Glutamatergic neuron (in vitro differentiated cells): ENCODE results near the gene CLCN5. TPM values are rescaled to one million over a fixed set of nuclear protein-coding genes. Genes with fewer than 3 reads are reported as not detected.

Experiments used
- DNase-seq: peaks from one replicate; pipeline ENCODE4 v3.0.0; 2022
- H3K27ac Mint-ChIP-seq: one replicate; pipeline ENCODE4 v1.8.0; 2020; ENCODE audit warnings: mild to moderate bottlenecking, mixed read lengths, inconsistent platforms; ENCODE audit not compliant: unreplicated experiment
- H3K27me3 Mint-ChIP-seq: one replicate; pipeline ENCODE4 v1.8.0; 2020; ENCODE audit warnings: mild to moderate bottlenecking, moderate library complexity, mixed read lengths, inconsistent platforms; ENCODE audit not compliant: unreplicated experiment
- H3K36me3 Mint-ChIP-seq: one replicate; pipeline ENCODE4 v1.8.0; 2020; ENCODE audit warnings: mild to moderate bottlenecking, mixed read lengths, inconsistent platforms; ENCODE audit not compliant: unreplicated experiment
- H3K4me1 Mint-ChIP-seq: one replicate; pipeline ENCODE4 v1.8.0; 2020; ENCODE audit warnings: mild to moderate bottlenecking, low read depth, mixed read lengths, inconsistent platforms; ENCODE audit not compliant: unreplicated experiment
- H3K4me3 Mint-ChIP-seq: one replicate; pipeline ENCODE4 v1.8.0; 2020; ENCODE audit warnings: mild to moderate bottlenecking, mixed read lengths, inconsistent platforms; ENCODE audit not compliant: unreplicated experiment
- H3K9me3 Mint-ChIP-seq: one replicate; pipeline ENCODE4 v1.8.0; 2020; ENCODE audit warnings: mild to moderate bottlenecking, moderate library complexity, mixed read lengths, inconsistent platforms; ENCODE audit not compliant: unreplicated experiment
- total RNA-seq: library from RNA; stranded (reverse); fragmentation: NEBNext Ultra II Directional; extraction: Animal tissue kit (Norgen Biotek cat#: 25700); gene quantifications from one replicate; pipeline ENCODE4 v1.2.1, GENCODE V29; 2021; ENCODE audit not compliant: unreplicated experiment
- TF ChIP-seq, protein P1 (sequence below): fragments of 200-600 bp; sonication (generic); IDR thresholded peaks from one replicate; pipeline ENCODE4 v1.5.0; 2021; ENCODE audit not compliant: partially characterized antibody, unreplicated experiment

The CLCN5 gene
- total RNA-seq, 1 donor from 2014 or later = 34.7 TPM

DNA sequence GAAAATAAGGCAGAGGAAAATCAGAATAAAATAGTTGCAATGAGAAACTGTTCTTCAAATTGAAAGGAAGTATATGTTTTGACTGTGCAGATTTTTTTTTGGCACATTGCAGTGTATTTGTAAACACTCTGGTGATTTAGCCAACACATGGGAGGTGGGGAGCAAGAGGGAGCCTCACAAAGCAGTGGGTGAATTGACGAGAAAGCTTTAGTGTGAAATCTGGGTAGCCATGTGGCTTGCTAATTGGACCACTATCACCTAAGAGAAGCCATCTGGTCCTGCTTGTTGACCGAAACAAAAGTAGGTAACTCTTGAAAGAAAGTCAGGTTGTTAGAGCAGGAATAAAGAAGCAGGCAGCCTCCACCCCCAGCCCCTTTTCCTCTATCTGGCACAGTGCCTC is 10.4 kb downstream of the CLCN5 start:
- TF ChIP-seq, protein P1, sequence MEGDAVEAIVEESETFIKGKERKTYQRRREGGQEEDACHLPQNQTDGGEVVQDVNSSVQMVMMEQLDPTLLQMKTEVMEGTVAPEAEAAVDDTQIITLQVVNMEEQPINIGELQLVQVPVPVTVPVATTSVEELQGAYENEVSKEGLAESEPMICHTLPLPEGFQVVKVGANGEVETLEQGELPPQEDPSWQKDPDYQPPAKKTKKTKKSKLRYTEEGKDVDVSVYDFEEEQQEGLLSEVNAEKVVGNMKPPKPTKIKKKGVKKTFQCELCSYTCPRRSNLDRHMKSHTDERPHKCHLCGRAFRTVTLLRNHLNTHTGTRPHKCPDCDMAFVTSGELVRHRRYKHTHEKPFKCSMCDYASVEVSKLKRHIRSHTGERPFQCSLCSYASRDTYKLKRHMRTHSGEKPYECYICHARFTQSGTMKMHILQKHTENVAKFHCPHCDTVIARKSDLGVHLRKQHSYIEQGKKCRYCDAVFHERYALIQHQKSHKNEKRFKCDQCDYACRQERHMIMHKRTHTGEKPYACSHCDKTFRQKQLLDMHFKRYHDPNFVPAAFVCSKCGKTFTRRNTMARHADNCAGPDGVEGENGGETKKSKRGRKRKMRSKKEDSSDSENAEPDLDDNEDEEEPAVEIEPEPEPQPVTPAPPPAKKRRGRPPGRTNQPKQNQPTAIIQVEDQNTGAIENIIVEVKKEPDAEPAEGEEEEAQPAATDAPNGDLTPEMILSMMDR = no peak
- no peak overlapping the region for H3K4me3 Mint-ChIP-seq
- H3K9me3 Mint-ChIP-seq = no peaks in the 10 kb centered on the region
- no peaks in the 10 kb centered on the region for H3K4me1 Mint-ChIP-seq
- DNase-seq = no peak
- H3K27ac Mint-ChIP-seq = no peak overlapping the region
- H3K27me3 Mint-ChIP-seq = no peaks in the 10 kb centered on the region
- no peaks in the 10 kb centered on the region for H3K36me3 Mint-ChIP-seq

DNA sequence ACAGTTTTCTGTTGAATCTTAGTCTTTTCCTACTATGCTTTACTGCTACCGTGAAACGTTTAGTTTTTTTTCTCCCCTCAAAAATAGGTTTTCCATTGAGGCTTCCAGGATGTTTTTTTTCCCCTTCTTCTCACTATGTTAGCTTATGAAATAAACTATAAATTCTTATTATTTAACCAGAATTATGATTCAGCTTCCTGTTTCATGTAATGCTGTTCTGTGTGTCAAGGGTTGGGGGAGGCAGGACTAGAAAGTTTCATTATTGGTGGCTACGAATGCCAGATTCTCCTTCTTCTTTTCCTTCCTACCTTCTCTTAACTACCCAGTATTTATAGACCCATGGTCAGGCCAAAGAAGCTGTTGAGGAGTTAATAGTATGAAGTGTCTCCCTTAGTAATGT is 11.8 kb downstream of the CLCN5 start:
- no peaks in the 10 kb centered on the region for H3K27me3 Mint-ChIP-seq
- DNase-seq = no peak
- H3K4me3 Mint-ChIP-seq = no peak overlapping the region
- H3K36me3 Mint-ChIP-seq = no peaks in the 10 kb centered on the region
- no peaks in the 10 kb centered on the region for H3K9me3 Mint-ChIP-seq
- TF ChIP-seq, protein P1 = no peak
- H3K4me1 Mint-ChIP-seq = no peaks in the 10 kb centered on the region
- no peak overlapping the region for H3K27ac Mint-ChIP-seq

DNA sequence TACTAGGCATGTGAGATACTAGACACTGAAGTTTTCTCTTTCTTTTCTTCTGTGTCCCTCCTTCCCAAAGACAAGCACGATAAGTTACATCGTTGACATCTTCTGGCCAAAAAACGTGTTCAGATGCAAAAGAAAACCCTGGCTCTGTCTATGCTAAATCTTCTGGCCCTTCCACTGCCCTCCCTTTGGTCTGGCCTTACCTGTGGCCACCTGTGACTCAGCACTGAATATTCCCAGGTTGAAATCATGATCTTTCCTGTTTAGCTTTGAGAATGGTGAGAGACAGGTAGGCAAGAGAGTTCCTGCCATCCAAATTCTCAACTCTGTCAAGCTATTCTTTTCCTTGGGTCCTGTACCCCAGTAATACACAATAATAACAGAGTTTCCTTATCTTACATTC is 12.3 kb downstream of the CLCN5 start:
- H3K27me3 Mint-ChIP-seq = no peaks in the 10 kb centered on the region
- no peaks in the 10 kb centered on the region for H3K9me3 Mint-ChIP-seq
- no peaks in the 10 kb centered on the region for H3K36me3 Mint-ChIP-seq
- TF ChIP-seq, protein P1 = no peak
- H3K27ac Mint-ChIP-seq = no peak overlapping the region
- H3K4me3 Mint-ChIP-seq = no peak overlapping the region
- DNase-seq = no peak
- no peaks in the 10 kb centered on the region for H3K4me1 Mint-ChIP-seq

DNA sequence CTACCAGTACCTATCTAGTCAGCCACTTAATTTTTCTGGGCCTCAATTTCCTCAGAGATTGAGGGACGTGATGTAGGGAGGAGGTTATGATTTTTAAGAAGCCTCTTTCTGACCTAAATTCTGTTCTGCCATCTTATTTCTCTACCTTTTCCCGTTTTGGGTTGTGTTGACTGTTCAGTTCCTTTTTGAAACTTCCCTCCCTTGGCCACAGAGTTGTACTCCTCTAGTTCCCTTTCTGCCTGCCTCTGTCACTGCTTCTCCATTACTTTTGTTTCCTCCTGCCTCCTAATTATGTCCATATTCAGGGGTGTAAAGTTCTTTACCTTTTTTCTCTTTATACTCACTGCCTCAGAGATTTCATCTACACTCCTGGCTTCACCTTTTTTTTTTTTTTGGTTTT is 25.4 kb downstream of the CLCN5 start:
- TF ChIP-seq, protein P1 = no peak
- H3K36me3 Mint-ChIP-seq = no peaks in the 10 kb centered on the region
- peaks cover 2% of the 10 kb centered on the region for H3K9me3 Mint-ChIP-seq
- H3K27ac Mint-ChIP-seq = no peak overlapping the region
- H3K27me3 Mint-ChIP-seq = no peaks in the 10 kb centered on the region
- no peak for DNase-seq
- H3K4me3 Mint-ChIP-seq = no peak overlapping the region
- H3K4me1 Mint-ChIP-seq = peaks cover 10% of the 10 kb centered on the region

DNA sequence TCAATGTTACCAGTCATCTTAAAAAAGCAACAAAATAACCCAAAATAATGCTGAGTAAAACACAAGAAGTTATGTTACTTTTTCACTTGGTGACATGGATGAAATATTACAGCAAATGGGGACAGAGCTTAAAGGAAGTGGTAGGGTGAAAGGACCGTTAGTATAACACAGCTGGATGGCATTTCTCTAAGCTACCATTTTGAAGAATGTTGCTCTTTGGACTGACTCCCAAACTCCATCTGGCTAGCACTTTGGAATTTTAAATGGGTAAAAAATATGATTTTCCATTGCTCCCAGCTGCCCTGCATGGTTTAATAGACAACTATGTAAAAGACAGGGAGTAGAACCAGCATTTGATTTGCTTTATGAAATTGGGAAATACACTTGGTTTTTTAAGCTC is 27.6 kb downstream of the CLCN5 start:
- Mint-ChIP-seq H3K27me3 (no peaks in the 10 kb centered on the region), H3K4me1 (peaks cover 10% of the 10 kb centered on the region), H3K36me3 (no peaks in the 10 kb centered on the region), H3K27ac (no peak overlapping the region), H3K4me3 (no peak overlapping the region), H3K9me3 (peaks cover 2% of the 10 kb centered on the region)
- no peak for DNase-seq
- TF ChIP-seq, protein P1 = no peak
